Stomach smooth muscle (tissue), 2 donors: ENCODE data around the gene HNRNPLL.

Experiments
- H3K27ac ChIP-seq: one replicate; pipeline ENCODE4 v1.7.0; 2013; ENCODE audit warnings: mild to moderate bottlenecking, low read length, inconsistent platforms
- H3K27me3 ChIP-seq, 2 donors: one replicate each; pipeline ENCODE4 v1.7.0; 2013; ENCODE audit warnings: low read length in 2 of 2; ENCODE audit not compliant: insufficient read depth in 2 of 2, control insufficient read depth in 1 of 2
- H3K36me3 ChIP-seq, 2 donors: one replicate each; pipeline ENCODE4 v1.7.0; 2013; ENCODE audit warnings: low read length in 2 of 2; ENCODE audit not compliant: control insufficient read depth in 2 of 2, insufficient read depth in 2 of 2
- H3K4me1 ChIP-seq: one replicate; pipeline ENCODE4 v1.7.0; 2013; ENCODE audit warnings: low read length; ENCODE audit not compliant: control insufficient read depth, insufficient read depth
- H3K4me3 ChIP-seq, 2 donors: one replicate each; pipeline ENCODE4 v1.7.0; 2013; ENCODE audit warnings: low read length in 2 of 2
- H3K9ac ChIP-seq, 2 donors: one replicate each; pipeline ENCODE4 v1.7.0; 2013; ENCODE audit warnings: low read length in 2 of 2, mild to moderate bottlenecking in 1 of 2
- H3K9me3 ChIP-seq, 2 donors: one replicate each; pipeline ENCODE4 v1.7.0; 2013; ENCODE audit warnings: low read length in 2 of 2; ENCODE audit not compliant: control insufficient read depth in 2 of 2
- donor health status: healthy.
- donor health status: Pancreatic carcinoma.

HNRNPLL gene

DNA sequence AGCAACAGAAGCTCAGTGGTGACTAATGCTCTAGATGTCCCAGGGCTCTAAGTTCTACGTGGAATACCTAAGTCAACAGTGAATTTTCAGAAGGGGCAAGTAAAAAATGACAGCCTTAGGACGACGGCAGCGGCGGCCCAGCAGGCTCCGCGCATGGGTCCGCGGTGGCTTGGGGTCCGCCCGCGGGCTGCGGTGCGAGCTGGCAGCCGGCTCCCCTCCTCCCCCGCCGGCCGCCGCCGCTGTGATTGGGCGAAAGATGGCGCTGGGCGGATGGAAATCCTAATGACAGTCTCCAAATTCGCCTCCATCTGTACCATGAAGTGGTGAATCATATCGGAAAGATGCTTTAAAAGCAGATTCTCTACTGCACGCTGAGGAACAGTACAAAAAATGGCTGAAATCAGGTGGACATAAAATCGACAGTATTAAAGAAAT lies 74.7 kb downstream of the HNRNPLL start:
- Histone ChIP-seq H3K9me3 (no peaks in the 10 kb centered on the region), H3K27ac (peak overlapping the region; percentile 46), H3K4me1 (peaks cover 19% of the 10 kb centered on the region), H3K36me3 (no peaks in the 10 kb centered on the region), H3K4me3 (peak overlapping the region; percentile 57 to 62), H3K9ac (peak overlapping the region; percentile 66 to 71), H3K27me3 (no peaks in the 10 kb centered on the region)

DNA sequence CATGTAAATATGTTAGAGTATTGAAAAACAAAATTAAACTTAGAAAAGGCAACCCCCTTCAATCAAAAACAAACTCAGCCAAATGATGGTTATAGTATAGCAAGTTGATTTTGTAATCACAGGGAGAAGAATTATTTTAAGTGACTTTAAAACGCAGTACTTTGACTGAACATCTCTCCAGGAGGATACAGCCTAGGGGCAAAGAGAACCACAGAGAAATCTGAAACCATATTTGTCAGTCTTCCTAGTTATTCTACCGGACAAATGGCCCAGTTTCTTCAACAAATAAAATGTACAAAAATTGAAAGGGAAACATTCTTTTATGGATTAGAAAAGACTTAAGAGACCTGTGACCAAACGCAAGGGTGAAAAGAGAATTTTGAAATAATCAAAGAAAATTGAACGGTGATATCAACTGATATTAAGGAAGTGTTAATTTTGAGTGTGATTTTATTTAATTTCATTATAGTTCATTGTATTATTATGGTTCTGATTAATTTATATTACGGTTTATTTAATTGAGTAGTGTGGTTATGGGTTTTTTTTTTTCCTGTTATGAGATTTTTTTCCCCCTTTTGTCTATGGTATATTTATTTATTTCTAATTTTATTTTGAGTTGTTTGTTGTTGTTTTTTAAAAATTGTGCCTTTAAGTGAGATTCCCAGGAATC lies 75.3 kb downstream of the HNRNPLL start:
- H3K9ac ChIP-seq, result peak overlapping the region; percentile 66 to 71
- H3K27ac ChIP-seq, result peak overlapping the region; percentile 46
- H3K27me3 ChIP-seq, result no peaks in the 10 kb centered on the region
- H3K4me3 ChIP-seq, result peak overlapping the region in 1 of 2 donors; percentile 62
- peaks cover 16% of the 10 kb centered on the region for H3K4me1 ChIP-seq
- no peaks in the 10 kb centered on the region for H3K36me3 ChIP-seq
- no peaks in the 10 kb centered on the region for H3K9me3 ChIP-seq

- Histone ChIP-seq H3K27me3 (no peaks in the 10 kb centered on the region), H3K9me3 (no peaks in the 10 kb centered on the region), H3K4me1 (peaks cover 14% of the 10 kb centered on the region), H3K36me3 (no peaks in the 10 kb centered on the region), H3K4me3 (no peak overlapping the region), H3K27ac (no peak overlapping the region), H3K9ac (no peak overlapping the region)
Observed at GRCh38 chr2:38526195-38526594, 76.5 kb downstream of the HNRNPLL start.

- Histone ChIP-seq H3K9me3 (no peaks in the 10 kb centered on the region), H3K27me3 (no peaks in the 10 kb centered on the region), H3K9ac (no peak overlapping the region), H3K4me3 (no peak overlapping the region), H3K36me3 (no peaks in the 10 kb centered on the region), H3K27ac (peak overlapping the region; percentile 55), H3K4me1 (peaks cover 14% of the 10 kb centered on the region)
Observed at GRCh38 chr2:38524580-38524979, 78.1 kb downstream of the HNRNPLL start.

DNA sequence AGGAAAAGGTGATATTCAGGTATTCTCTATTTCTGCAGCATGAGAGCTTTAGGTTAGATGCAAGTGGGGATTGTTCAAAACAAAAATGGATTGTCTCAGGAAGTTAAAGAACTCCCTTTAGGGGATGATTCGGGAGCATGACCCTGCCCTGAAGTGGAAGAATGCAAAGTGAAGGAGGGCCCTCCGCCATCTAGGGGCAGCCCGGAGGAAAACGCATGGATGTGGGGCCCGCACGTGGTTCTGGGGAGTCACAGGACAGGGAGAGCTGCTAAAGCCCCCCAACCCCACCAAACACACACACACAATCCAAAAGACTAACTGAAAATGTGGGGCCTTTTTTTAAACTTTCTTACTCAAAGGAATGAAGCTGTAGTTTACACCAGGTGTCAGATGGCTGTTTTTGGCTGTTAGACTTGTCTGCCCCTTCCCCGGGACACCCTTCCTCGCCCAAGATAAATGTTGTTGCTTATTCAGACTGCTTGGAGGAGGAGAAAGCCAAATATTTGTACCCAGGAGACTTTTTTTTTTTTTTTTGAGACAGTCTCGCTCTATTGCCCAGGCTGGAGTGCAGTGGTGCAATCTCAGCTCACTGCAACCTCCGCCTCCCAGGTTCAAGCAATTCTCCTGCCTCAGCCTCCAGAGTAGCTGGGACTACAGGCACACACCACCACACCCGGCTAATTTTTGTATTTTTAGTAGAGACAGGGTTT lies 78.8 kb downstream of the HNRNPLL start:
- H3K4me1 ChIP-seq, result peaks cover 10% of the 10 kb centered on the region

DNA sequence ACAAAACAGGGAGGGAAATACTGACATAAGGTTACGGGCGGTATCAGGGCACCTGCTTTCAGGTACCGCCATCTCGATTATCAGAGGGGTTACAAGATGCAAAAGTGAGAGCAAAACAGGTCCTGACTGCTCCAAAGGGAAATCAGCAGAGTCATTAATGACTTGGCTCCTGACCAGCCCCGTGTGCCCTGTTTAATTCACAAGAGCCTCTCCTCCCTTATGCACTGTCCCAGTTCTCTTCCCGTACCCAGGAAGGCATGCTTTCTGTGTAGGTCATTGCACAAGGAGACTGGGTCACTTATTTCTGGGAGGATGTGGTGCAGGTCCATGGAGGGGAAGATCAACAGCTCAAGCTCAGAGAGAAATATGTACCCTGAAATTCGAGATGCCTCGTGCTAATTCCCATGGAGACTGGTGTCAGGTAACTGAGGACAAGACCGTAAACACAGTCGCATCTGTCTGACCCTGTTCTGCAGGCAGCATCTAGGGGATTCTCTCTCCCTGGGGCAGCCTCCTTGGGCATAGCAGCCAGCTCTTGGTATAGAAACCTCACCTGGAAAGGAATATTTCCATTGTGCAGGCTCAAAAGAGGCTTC lies 79.9 kb downstream of the HNRNPLL start:
- peak overlapping the region; percentile 37 for H3K27ac ChIP-seq
- H3K27me3 ChIP-seq, result no peaks in the 10 kb centered on the region
- H3K9ac ChIP-seq, result no peak overlapping the region

More for the DNA sequence above, 78.8 kb downstream of the HNRNPLL start:
- H3K27me3 ChIP-seq, result no peaks in the 10 kb centered on the region
- H3K4me3 ChIP-seq, result no peak overlapping the region
- no peaks in the 10 kb centered on the region for H3K9me3 ChIP-seq
- no peak overlapping the region for H3K9ac ChIP-seq
- peak overlapping the region; percentile 55 for H3K27ac ChIP-seq
- no peaks in the 10 kb centered on the region for H3K36me3 ChIP-seq

GRCh38 chr2:38521835-38522234 lies 80.9 kb downstream of the HNRNPLL start:
- H3K9ac ChIP-seq, result no peak overlapping the region
- H3K36me3 ChIP-seq, result no peaks in the 10 kb centered on the region
- no peak overlapping the region for H3K4me3 ChIP-seq
- H3K9me3 ChIP-seq, result no peaks in the 10 kb centered on the region
- no peak overlapping the region for H3K27ac ChIP-seq
- no peaks in the 10 kb centered on the region for H3K27me3 ChIP-seq
- peaks cover 16% of the 10 kb centered on the region for H3K4me1 ChIP-seq

More for the DNA sequence above, 79.9 kb downstream of the HNRNPLL start:
- no peaks in the 10 kb centered on the region for H3K36me3 ChIP-seq
- H3K4me3 ChIP-seq, result no peak overlapping the region
- H3K9me3 ChIP-seq, result no peaks in the 10 kb centered on the region
- H3K4me1 ChIP-seq, result peaks cover 10% of the 10 kb centered on the region

DNA sequence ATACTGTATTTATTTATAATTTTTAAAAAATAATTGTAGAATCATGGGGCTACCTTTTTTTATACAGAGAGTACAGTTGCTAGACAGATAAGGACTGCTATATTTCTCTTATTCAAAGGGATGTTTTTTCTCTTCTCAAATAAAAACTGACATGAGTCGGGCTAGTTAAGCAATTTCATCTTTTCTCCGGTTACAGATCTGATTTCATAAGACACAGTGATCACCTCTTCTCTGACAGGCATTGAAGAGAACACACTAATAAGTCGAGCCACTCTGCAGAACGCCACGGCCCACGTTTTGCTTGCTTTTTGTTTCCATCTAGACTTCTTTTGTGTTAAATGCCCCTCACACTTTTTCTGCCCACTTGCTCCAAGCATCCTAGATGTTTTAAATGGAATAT lies 85.4 kb downstream of the HNRNPLL start:
- H3K27ac ChIP-seq, result peak overlapping the region; percentile 73
- H3K4me3 ChIP-seq, result peak overlapping the region in 1 of 2 donors; percentile 41
- no peaks in the 10 kb centered on the region for H3K36me3 ChIP-seq
- H3K9me3 ChIP-seq, result no peaks in the 10 kb centered on the region
- H3K4me1 ChIP-seq, result peaks cover 26% of the 10 kb centered on the region
- H3K27me3 ChIP-seq, result no peaks in the 10 kb centered on the region
- H3K9ac ChIP-seq, result peak overlapping the region in 1 of 2 donors; percentile 44

DNA sequence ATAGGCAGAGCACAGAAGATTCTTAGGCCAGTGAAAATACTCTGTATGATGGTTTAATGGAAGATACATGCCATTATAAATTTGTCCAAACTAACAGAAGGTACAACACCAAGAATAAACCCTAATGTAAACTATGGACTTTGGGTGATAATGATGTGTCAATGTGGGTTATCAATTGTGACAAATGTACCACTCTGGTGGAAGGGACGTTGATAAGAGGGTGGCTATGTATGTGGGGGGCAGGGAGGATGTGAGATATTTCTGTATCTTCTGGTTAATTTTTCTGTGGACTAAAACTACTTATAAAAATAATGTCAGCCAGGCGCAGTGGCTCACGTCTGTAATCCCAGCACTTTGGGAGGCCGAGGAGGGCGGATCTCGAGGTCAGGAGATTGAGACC lies 86.2 kb downstream of the HNRNPLL start:
- peak overlapping the region; percentile 95 for H3K27ac ChIP-seq
- H3K9ac ChIP-seq, result no peak overlapping the region
- no peaks in the 10 kb centered on the region for H3K27me3 ChIP-seq
- no peak overlapping the region for H3K4me3 ChIP-seq
- H3K36me3 ChIP-seq, result no peaks in the 10 kb centered on the region
- peaks cover 26% of the 10 kb centered on the region for H3K4me1 ChIP-seq
- no peaks in the 10 kb centered on the region for H3K9me3 ChIP-seq

DNA sequence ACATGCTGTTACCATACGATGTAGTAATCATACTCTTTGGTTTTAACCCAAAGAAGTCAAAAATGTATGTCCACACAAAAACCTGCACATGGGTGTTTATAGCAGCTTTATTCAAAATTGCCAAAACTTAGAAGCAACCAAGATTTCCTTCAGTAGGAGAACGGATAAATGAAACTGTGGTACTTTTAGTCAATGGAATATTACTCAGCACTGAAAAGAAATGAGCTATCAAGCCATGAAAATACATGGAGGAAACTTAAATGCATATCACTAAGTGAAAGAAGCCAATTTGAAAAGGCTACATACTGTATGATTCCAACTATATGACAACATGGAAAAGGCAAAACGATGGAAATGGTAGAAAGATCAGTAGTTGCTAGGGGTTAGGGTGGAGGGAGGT lies 86.6 kb downstream of the HNRNPLL start:
- H3K9me3 ChIP-seq, result no peaks in the 10 kb centered on the region
- H3K9ac ChIP-seq, result peak overlapping the region; percentile 59 to 80
- H3K4me1 ChIP-seq, result peaks cover 26% of the 10 kb centered on the region
- H3K4me3 ChIP-seq, result peak overlapping the region; percentile 44 to 69
- no peaks in the 10 kb centered on the region for H3K27me3 ChIP-seq
- H3K27ac ChIP-seq, result peak overlapping the region; percentile 95
- H3K36me3 ChIP-seq, result no peaks in the 10 kb centered on the region
